Panc1 (cell line): ENCODE results near the gene EDN2. TPM values are rescaled to one million over a fixed set of nuclear protein-coding genes. Genes with fewer than 3 reads are reported as not detected.

Experiments
- ATAC-seq: fragments of 200-7000 bp; cut with Tn5 transposase; 2 replicates; pipeline ENCODE4 v1.9.1; 2020; ENCODE audit warnings: mild to moderate bottlenecking, moderate library complexity
- BruUV-seq: library from RNA; stranded (reverse); fragments of 400-500 nt; replicated peaks from 2 replicates; lab custom pipeline; 2021; lab: Mats Ljungman, UMichigan
- CTCF ChIA-PET: fragments of 300-600 bp; sonication (Branson Sonifier 250); formaldehyde crosslinking; loops from one replicate; lab custom pipeline; 2022; ENCODE audit warnings: antibody characterized with exemption; lab: Charles Lee
- POLR2A ChIA-PET: fragments of 300-600 bp; sonication (Branson Sonifier 250); formaldehyde crosslinking; loops from one replicate; lab custom pipeline; 2022; ENCODE audit warnings: antibody characterized with exemption; lab: Charles Lee
- DNase-seq: peaks from one replicate; pipeline ENCODE4 v3.0.0-alpha.2; 2010; ENCODE audit warnings: low read depth, low spot score
- H3K27ac ChIP-seq: 2 replicates; pipeline ENCODE4 v1.5.1; 2011; ENCODE audit warnings: mild to moderate bottlenecking, low read length, inconsistent platforms
- H3K27me3 ChIP-seq: fragments of 200-500 bp; sonication (Bioruptor generic); 2 replicates; pipeline ENCODE4 v1.6.0; 2014; ENCODE audit warnings: low read length, inconsistent platforms; ENCODE audit not compliant: control insufficient read depth, insufficient read depth
- H3K36me3 ChIP-seq: fragments of 200-500 bp; sonication (Bioruptor generic); 2 replicates; pipeline ENCODE4 v1.5.1; 2014; ENCODE audit warnings: inconsistent platforms, mild to moderate bottlenecking, low read length, moderate library complexity; ENCODE audit not compliant: control insufficient read depth, insufficient read depth
- H3K4me1 ChIP-seq: 2 replicates; pipeline ENCODE4 v1.5.1; 2011; ENCODE audit warnings: inconsistent platforms, mild to moderate bottlenecking, low read length, moderate library complexity; ENCODE audit not compliant: control insufficient read depth, insufficient read depth
- H3K4me3 ChIP-seq, 2 experiments: 2 replicates each; pipeline ENCODE4 v1.5.1; 2011 to 2012; ENCODE audit warnings: low read depth in 2 of 2, low read length in 2 of 2, mild to moderate bottlenecking in 2 of 2, inconsistent platforms in 1 of 2, moderate library complexity in 1 of 2
- H3K9me3 ChIP-seq: fragments of 200-500 bp; sonication (Bioruptor generic); 2 replicates; pipeline ENCODE4 v1.5.1; 2014; ENCODE audit warnings: low read depth, mild to moderate bottlenecking, inconsistent platforms, low read length, moderate library complexity; ENCODE audit not compliant: control insufficient read depth, insufficient read depth
- CTCF ChIP-seq: fragments of 450-650 bp; IDR thresholded peaks from 2 replicates; pipeline ENCODE4 v1.5.1; 2017; ENCODE audit warnings: mild to moderate bottlenecking
- POLR2AphosphoS5 ChIP-seq: IDR thresholded peaks from 2 replicates; pipeline ENCODE4 v1.6.1; 2012; ENCODE audit warnings: mild to moderate bottlenecking, low read depth, low read length, moderate library complexity
- SIN3A ChIP-seq: IDR thresholded peaks from 2 replicates; pipeline ENCODE4 v1.6.1; 2012; ENCODE audit warnings: low read depth, mild to moderate bottlenecking, low read length, moderate library complexity, borderline replicate concordance; ENCODE audit not compliant: insufficient read depth
- TCF7L2 ChIP-seq: IDR thresholded peaks from 2 replicates; pipeline ENCODE4 v1.6.1; 2011; ENCODE audit warnings: mild to moderate bottlenecking, low read depth, low read length, inconsistent platforms
- in situ Hi-C: cut with HindIII; loops from 2 replicates; pipeline ENCODE4 v1.10.0; 2016; ENCODE audit warnings: low sequenced_read_pairs, low pct_unique_long_range_greater_than_20kb
- intact Hi-C: fragments of 100-400 bp; cut with micrococcal nuclease; formaldehyde crosslinking; loops from one replicate; pipeline ENCODE4 v1.10.0; 2022; ENCODE audit not compliant: unreplicated experiment
- total RNA-seq: library from RNA; stranded (reverse); gene quantifications from one replicate; pipeline ENCODE4 v1.2.1, GENCODE V29; 2021; ENCODE audit not compliant: unreplicated experiment
- TF ChIP-seq, protein P1 (sequence below), 2 experiments: IDR thresholded peaks; 2 replicates each; pipeline ENCODE4 v1.6.1; 2011 to 2012; ENCODE audit warnings: low read depth in 2 of 2, control low read depth in 1 of 2, low read length in 1 of 2, mild to moderate bottlenecking in 1 of 2, moderate library complexity in 1 of 2; ENCODE audit not compliant: insufficient read depth in 1 of 2

Gene EDN2
- total RNA-seq, 1 experiment from 2014 or later = not detected

DNA sequence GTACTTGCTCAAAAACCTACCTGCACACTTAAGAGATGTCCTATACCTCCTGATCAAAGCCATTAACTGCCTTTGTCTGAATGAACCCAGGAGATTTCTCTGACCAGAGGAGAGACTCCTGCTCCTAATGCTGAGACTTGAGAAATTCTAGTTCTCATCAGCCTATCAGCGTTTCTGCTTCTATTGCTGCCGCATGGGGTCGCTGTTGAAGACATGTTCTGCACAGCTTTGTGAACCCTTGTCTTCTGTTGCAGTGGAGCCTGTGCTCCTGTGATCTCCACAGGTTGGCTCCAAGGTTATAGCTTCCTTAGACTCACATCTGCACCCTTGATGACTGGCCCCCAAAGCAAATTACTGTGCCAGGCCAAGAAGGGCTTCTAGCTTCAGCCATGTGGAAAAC is 40.2 kb downstream of the EDN2 start:
- Histone ChIP-seq H3K27me3 (no peaks in the 10 kb centered on the region), H3K27ac (no peak overlapping the region), H3K36me3 (no peaks in the 10 kb centered on the region), H3K4me3 (no peak overlapping the region), H3K4me1 (no peaks in the 10 kb centered on the region; the same call in 1 of the 2 replicates), H3K9me3 (peaks cover 4% of the 10 kb centered on the region; the same call in 1 of the 2 replicates)
- TF ChIP-seq TCF7L2 (no peak), SIN3A (no peak), POLR2AphosphoS5 (no peak), CTCF (no peak; the same call in 1 of the 2 replicates)
- TF ChIP-seq, protein P1, sequence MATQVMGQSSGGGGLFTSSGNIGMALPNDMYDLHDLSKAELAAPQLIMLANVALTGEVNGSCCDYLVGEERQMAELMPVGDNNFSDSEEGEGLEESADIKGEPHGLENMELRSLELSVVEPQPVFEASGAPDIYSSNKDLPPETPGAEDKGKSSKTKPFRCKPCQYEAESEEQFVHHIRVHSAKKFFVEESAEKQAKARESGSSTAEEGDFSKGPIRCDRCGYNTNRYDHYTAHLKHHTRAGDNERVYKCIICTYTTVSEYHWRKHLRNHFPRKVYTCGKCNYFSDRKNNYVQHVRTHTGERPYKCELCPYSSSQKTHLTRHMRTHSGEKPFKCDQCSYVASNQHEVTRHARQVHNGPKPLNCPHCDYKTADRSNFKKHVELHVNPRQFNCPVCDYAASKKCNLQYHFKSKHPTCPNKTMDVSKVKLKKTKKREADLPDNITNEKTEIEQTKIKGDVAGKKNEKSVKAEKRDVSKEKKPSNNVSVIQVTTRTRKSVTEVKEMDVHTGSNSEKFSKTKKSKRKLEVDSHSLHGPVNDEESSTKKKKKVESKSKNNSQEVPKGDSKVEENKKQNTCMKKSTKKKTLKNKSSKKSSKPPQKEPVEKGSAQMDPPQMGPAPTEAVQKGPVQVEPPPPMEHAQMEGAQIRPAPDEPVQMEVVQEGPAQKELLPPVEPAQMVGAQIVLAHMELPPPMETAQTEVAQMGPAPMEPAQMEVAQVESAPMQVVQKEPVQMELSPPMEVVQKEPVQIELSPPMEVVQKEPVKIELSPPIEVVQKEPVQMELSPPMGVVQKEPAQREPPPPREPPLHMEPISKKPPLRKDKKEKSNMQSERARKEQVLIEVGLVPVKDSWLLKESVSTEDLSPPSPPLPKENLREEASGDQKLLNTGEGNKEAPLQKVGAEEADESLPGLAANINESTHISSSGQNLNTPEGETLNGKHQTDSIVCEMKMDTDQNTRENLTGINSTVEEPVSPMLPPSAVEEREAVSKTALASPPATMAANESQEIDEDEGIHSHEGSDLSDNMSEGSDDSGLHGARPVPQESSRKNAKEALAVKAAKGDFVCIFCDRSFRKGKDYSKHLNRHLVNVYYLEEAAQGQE (IDR thresholded peaks at IDR 0.05; ENCODE audit: insufficient read depth in 1 of 2, low read depth in 2 of 2, low read length in 1 of 2) = no peak
- no peak for ATAC-seq
- DNase-seq = no peak
- CTCF ChIA-PET = no interaction called here
- in situ Hi-C loops (no loop called here), intact Hi-C loops (no loop called here)
- POLR2A ChIA-PET = no interaction called here
- BruUV-seq = no TSS peak

- Histone ChIP-seq H3K4me1 (no peaks in the 10 kb centered on the region), H3K27me3 (no peaks in the 10 kb centered on the region), H3K27ac (no peak overlapping the region), H3K9me3 (peaks cover 4% of the 10 kb centered on the region; the same call in 1 of the 2 replicates), H3K36me3 (no peaks in the 10 kb centered on the region), H3K4me3 (no peak overlapping the region)
- TF ChIP-seq, protein P1 (IDR thresholded peaks at IDR 0.05; ENCODE audit: insufficient read depth in 1 of 2, low read depth in 2 of 2, low read length in 1 of 2) = no peak
- in situ Hi-C loops (no loop called here), intact Hi-C loops (no loop called here)
- BruUV-seq = no TSS peak
- ChIA-PET CTCF (no interaction called here), POLR2A (no interaction called here)
- no peak for ATAC-seq
- no peak for DNase-seq
These were observed 41.7 kb downstream of the EDN2 start for GRCh38 chr1:41442697-41443251.
